Measurements from ENCODE around the gene PRKAR2B.
"Not testable (repeated sequence)": the region's sequence is repeated elsewhere in the genome, so short reads cannot be mapped to it uniquely, and the experiment has no call there.

Gene PRKAR2B

GRCh38 chr7:107123392-107123791, 78.9 kb downstream of the PRKAR2B start:
- no peak for DNase-seq

DNA sequence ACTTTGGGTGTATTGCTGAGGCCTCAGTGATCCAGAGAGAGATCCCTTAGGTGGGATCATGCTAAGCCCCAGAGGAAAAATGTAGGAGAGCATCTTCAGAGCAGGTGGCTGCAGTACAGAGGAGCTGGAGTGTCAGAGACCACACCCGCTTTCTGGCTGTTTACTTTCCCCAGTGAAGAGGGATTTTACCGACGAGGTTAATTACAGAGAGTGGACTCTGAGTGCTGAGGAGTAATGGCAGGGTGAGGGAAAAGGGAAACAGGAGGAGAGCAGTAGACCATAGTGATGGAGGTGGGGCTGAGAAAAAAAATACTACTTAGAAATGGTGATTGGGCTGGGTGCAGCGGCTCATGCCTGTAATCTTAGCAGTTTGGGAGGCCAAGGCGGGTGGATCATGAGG, 81.0 kb downstream of the PRKAR2B start:
- no peak for DNase-seq

- no peak for DNase-seq
Measured at GRCh38 chr7:107128217-107128616, 83.7 kb downstream of the PRKAR2B start.

GRCh38 chr7:107128748-107129147, 84.2 kb downstream of the PRKAR2B start:
- DNase-seq: no peak

GRCh38 chr7:107130487-107131220, 86.1 kb downstream of the PRKAR2B start:
- DNase-seq: no peak

DNA sequence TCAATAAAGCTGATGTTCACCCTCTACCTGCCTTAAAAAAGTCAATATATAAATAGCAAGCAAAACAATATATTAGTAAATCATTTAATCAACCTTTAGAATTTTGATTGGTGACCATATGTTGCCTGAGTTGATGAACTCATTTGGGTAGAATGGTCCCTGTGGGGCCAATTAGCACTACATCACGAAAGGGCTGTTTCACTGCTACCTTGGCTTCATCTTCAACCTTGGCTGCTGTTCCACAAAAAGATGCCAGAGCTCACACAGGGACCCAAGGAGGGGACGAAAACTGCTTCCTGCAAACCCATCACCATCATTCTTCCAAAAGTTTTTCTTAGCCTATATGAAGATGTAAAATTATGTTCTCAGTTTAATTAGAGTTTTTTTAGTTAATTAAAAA, 88.9 kb downstream of the PRKAR2B start:
- DNase-seq: no peak

DNA sequence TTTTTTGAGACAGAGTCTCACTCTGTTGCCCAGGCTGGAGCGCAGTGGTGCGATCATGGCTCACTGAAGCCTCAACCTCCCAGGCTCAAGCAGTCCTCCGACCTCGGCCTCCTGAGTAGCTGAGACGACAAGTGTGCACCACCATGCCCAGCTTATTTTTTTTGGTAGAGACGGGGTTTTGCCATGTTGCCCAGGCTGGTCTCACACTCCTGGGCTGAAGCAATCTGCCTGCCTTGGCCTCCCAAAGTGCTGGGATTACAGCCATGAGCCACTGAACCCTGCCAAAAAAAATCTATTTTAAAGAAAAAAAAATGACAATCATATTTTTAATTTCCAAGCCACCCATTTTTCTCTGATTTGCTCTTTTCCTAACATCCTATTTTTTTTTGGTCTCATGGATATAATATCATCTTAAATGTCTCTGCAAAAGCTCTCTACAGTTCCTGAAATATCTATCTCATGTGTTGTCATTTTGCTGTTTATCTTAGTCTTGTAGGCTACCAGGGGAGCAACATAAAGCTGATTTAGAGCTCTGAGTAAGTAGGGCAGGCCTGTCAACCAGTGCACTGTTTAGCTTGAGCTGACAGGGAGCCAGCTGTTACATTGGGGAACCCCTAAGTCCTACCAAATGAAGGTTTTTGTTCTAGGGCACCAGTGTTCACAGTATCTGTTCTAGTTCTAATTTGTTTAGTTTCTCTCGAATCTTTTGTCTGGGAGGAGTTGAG, 94.4 kb downstream of the PRKAR2B start:
- no peak for DNase-seq

GRCh38 chr7:107143875-107144274, 99.4 kb downstream of the PRKAR2B start:
- DNase-seq: not testable (repeated sequence)

DNA sequence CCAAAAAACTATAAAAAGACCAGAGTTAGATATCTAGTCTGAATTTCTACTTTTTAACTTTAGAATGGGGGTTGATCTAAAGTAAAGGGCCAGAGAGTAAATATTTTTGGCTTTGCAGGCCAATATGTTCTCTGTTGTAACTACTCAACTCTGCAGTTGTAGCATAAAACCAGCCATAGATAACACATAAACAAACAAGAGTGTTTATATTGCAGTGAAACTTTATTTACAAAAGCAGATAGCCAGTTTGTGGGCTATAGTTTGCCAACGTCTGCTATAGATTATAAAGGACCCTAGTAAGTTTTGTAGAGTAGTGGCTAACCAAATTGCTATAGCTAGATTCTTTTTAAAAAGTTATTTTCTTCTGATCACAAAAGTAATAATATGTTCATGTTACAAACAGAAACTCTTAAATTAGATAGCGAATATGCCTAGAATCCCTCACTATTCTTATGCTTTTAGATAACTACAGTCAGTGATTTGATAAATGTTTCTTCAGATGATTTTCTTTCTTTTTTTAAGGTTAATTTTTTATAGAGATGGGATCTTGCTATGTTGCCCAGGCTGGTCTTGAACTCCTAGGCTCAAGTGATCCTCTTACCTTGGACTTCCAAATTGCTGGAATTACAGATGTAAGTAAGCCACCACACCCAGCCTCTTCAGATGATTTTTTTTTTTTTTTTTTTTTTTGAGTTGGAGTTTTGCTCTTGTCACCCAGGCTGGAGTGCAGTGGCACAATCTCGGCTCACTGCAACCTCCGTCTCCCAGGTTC, 100.7 kb downstream of the PRKAR2B start:
- no peak for DNase-seq

- peak; percentile 49 for DNase-seq
Measured at GRCh38 chr7:107147464-107148393, 103.2 kb downstream of the PRKAR2B start.

DNA sequence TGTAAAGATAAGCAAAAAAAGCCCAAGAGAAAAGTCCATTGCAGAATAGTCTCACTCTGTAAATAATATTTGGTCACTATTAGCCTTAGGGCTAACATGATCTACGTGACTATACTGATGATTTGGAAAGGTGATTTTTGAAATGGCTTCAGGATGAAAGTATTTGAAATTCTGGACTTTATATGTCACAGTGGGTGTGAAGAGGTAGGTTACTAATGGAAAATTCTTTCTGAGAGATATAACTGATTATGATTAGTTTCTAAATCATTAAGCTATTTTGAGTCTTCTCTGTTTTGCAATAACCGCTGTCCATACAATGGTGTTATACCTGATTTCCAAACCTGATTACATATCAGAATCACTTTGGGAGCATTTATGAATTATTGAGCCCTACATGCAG, 104.2 kb downstream of the PRKAR2B start:
- no peak for DNase-seq

- DNase-seq: no peak
Measured at GRCh38 chr7:107149863-107150262, 105.4 kb downstream of the PRKAR2B start.

- DNase-seq: peak; percentile 74
Measured at GRCh38 chr7:107150375-107151073, 106.0 kb downstream of the PRKAR2B start.

- DNase-seq: no peak
Measured at GRCh38 chr7:107151538-107151937, 107.0 kb downstream of the PRKAR2B start.

DNA sequence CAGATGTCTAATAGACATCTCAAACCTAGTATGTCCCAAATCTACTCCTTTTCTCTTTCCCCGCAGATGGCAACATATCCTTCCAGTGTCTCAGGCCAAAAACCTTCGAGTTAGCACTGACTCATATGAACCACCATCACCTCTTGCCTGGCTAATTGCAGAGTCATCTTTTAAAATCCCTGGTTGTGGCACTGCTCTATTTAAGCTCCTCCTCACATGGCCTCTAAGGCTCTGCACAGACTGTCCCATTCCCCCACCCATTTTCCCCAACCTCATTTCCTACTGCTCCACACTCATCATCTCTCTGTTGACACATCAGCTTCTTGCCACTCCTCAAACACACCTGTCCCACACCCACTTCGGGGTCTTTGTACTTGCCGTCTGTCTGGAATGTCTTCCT, 107.5 kb downstream of the PRKAR2B start:
- DNase-seq: no peak

DNA sequence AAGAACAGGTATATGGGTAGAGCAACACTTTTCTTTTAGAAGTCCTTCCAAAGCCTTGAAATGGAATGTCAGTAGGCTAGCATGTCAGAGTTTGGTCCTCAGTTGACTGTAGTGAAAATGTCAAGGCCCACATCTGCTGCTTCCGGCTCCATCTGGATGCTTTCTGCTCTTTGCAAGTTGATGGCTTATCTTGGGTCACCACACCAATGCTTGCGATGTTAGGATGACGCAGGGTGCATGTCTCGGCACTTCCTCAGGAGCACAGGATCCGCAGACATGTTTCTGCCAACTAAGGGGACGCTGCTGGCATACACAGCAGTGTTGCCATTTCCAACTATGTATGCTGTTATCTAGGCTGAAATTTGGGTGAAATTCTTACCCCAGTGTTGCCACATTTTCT, 110.3 kb downstream of the PRKAR2B start:
- no peak for DNase-seq

DNA sequence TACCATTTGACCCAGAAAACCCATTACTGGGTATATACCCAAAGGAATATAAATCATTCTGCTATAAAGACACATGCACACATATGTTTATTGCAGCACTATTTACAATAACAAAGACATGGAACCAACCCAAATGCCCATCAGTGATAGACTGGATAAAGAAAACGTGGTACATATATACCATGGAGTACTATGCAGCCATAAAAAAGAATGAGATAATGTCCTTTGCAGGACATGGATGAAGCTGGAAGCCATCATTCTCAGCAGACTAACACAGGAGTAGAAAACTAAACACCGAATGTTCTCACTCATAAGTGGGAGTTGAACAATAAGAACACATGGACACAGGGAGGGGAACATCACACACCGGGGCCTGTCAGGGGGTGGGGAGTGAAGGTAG, 111.2 kb downstream of the PRKAR2B start:
- DNase-seq: not testable (repeated sequence)

DNA sequence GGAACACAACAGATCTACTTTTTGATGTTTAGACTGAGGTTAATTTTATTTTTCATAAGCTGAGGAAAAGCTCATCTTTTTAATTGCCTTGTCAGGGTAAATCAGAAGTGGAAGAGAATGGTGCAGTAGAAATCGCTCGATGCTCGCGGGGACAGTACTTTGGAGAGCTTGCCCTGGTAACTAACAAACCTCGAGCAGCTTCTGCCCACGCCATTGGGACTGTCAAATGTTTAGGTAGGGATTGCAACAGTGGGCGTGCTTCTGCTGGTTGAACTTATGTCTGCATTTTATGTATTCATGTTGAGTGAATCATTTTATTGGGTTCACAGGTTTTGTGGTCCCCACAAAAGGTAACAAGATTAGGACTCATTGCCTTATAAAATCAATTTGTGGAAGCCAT, 112.6 kb downstream of the PRKAR2B start:
- no peak for DNase-seq

- DNase-seq: no peak
Measured at GRCh38 chr7:107158028-107158427, 113.5 kb downstream of the PRKAR2B start.

DNA sequence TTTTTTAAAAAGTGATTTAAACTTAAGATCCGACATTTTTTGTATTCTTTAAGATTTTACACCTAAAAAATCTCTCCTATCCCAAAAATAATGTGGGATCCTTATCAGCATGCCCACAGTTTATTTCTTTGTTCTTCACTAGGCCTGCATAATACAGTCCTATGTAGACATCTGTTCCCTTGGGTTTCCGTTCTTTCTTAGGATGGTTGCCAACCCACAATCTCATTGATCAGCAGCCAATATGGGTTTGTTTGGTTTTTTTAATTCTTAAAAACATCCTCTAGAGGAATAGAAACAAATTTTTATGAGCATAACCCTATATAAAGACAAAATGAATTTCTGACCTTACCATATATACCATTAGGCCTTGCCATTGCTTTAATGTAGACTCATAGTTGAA, 115.9 kb downstream of the PRKAR2B start:
- no peak for DNase-seq

- no peak for DNase-seq
Measured at GRCh38 chr7:107161415-107161814, 116.9 kb downstream of the PRKAR2B start.

DNA sequence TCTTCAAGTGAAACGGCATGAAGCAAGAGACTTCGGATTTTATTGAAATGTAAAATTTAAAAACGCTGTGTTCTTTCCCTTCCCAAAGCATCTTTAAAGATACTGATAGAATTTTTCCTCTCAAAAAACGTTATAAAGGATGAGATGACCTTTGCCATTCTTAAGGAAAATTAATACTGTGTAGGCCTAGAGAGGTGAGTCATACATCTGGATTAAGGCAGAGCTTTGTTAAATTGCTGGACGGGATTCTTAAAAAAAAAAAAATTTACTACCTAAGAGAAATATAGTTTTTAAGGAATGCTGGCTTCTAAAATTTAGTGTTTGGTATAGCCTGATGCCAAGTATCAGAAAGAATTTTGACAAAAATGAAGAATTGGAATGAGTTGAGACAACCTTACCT, 118.0 kb downstream of the PRKAR2B start:
- no peak for DNase-seq

Measured in inflammatory macrophage treated with lipopolysaccharide for 4 hours (primary cell).